ENCODE results near the gene ALG14. TPM values are rescaled to one million over a fixed set of nuclear protein-coding genes. Genes with fewer than 3 reads are reported as not detected.

The ALG14 gene
- total RNA-seq, 6 donors from 2014 or later, result 0.55 to 6.2 (median 0.98) TPM

- Histone ChIP-seq H3K27ac (no peak overlapping the region), H3K4me3 (no peak overlapping the region), H3K36me3 (peaks cover 0 to 15% (median 0%) of the 10 kb centered on the region in 4 donors), H3K27me3 (no peaks in the 10 kb centered on the region), H3K4me1 (peaks cover 10 to 23% (median 16%) of the 10 kb centered on the region in 4 donors), H3K9me3 (no peaks in the 10 kb centered on the region)
- no peak for TF ChIP-seq POLR2A (IDR thresholded peaks at IDR 0.05)
- no peak for TF ChIP-seq CTCF (IDR thresholded peaks at IDR 0.05)
- no peak for TF ChIP-seq EP300 (IDR thresholded peaks at IDR 0.05)
- TF ChIP-seq POLR2AphosphoS5 (IDR thresholded peaks at IDR 0.05), result no peak
- WGBS, 2 donors, result 84 to 96% methylated on average over 1 of the region's 1 CpG
- no peak for DNase-seq
- ATAC-seq (ENCODE audit: low FRiP score in 2 of 2), result no peak
Measured at GRCh38 chr1:94935034-94935433, 137.7 kb downstream of the ALG14 start.

GRCh38 chr1:94934551-94934950, 138.2 kb downstream of the ALG14 start:
- Histone ChIP-seq H3K27ac (no peak overlapping the region), H3K36me3 (peaks cover 0 to 15% (median 0%) of the 10 kb centered on the region in 4 donors), H3K4me3 (no peak overlapping the region), H3K4me1 (peaks cover 13 to 28% (median 19%) of the 10 kb centered on the region in 4 donors), H3K27me3 (no peaks in the 10 kb centered on the region), H3K9me3 (no peaks in the 10 kb centered on the region)
- no peak for ATAC-seq (ENCODE audit: low FRiP score in 2 of 2)
- DNase-seq, result no peak
- WGBS, 2 donors, result 80 to 88% methylated on average over 2 of the region's 2 CpGs
- TF ChIP-seq EP300 (IDR thresholded peaks at IDR 0.05) (no peak), POLR2AphosphoS5 (IDR thresholded peaks at IDR 0.05) (no peak), POLR2A (IDR thresholded peaks at IDR 0.05) (no peak), CTCF (IDR thresholded peaks at IDR 0.05) (no peak)

GRCh38 chr1:94931254-94931841, 141.4 kb downstream of the ALG14 start:
- Histone ChIP-seq H3K4me1 (peaks cover 14 to 40% (median 29%) of the 10 kb centered on the region in 4 donors), H3K4me3 (no peak overlapping the region), H3K27ac (no peak overlapping the region), H3K27me3 (peaks cover 0 to 9% (median 0%) of the 10 kb centered on the region in 4 donors), H3K9me3 (no peaks in the 10 kb centered on the region), H3K36me3 (peaks cover 0 to 15% (median 0%) of the 10 kb centered on the region in 4 donors)
- DNase-seq, result no peak
- 82 to 86% methylated on average over 7 of the region's 7 CpGs for WGBS, 2 donors
- no peak for ATAC-seq (ENCODE audit: low FRiP score in 2 of 2)
- no peak for TF ChIP-seq EP300 (IDR thresholded peaks at IDR 0.05)
- TF ChIP-seq POLR2AphosphoS5 (IDR thresholded peaks at IDR 0.05), result no peak
- TF ChIP-seq POLR2A (IDR thresholded peaks at IDR 0.05), result no peak
- TF ChIP-seq CTCF (IDR thresholded peaks at IDR 0.05), result no peak

- TF ChIP-seq CTCF (IDR thresholded peaks at IDR 0.05), result no peak
- no peak for TF ChIP-seq POLR2A (IDR thresholded peaks at IDR 0.05)
- no peak for TF ChIP-seq EP300 (IDR thresholded peaks at IDR 0.05)
- no peak for TF ChIP-seq POLR2AphosphoS5 (IDR thresholded peaks at IDR 0.05)
- no peak for ATAC-seq (ENCODE audit: low FRiP score in 2 of 2)
- WGBS, 2 donors, result 71 to 75% methylated on average over 11 of the region's 11 CpGs
- H3K27me3 ChIP-seq, result peaks cover 0 to 10% (median 0%) of the 10 kb centered on the region in 4 donors
- H3K4me1 ChIP-seq, result peaks cover 14 to 34% (median 25%) of the 10 kb centered on the region in 4 donors
- no peak for DNase-seq
- H3K27ac ChIP-seq, result peak overlapping the region; percentile 52 to 99 (median 66)
- peaks cover 0 to 15% (median 0%) of the 10 kb centered on the region in 4 donors for H3K36me3 ChIP-seq
- H3K4me3 ChIP-seq, result peak overlapping the region in 3 of 4 donors; percentile 70 to 79 (median 72)
- H3K9me3 ChIP-seq, result no peaks in the 10 kb centered on the region
Measured at GRCh38 chr1:94929351-94930217, 143.2 kb downstream of the ALG14 start.

Measured in upper lobe of left lung (tissue), 6 donors.